K562 (cell line): ENCODE data around the gene DTX3. TPM values are rescaled to one million over a fixed set of nuclear protein-coding genes. Genes with fewer than 3 reads are reported as not detected.

Experiments used
- ATAC-seq: fragments of 200-7000 bp; cut with Tn5 transposase; 3 replicates; pipeline ENCODE4 v1.9.1; 2020; ENCODE audit warnings: moderate library complexity
- BruUV-seq: library from RNA; stranded (reverse); fragments of 400-500 nt; replicated peaks from 2 replicates; lab custom pipeline; 2021; lab: Mats Ljungman, UMichigan
- CTCF ChIA-PET: fragments of 300-600 bp; formaldehyde crosslinking; extraction: SDS; loops from one replicate; lab custom pipeline; 2021; ENCODE audit warnings: low intra/inter-chr PET ratio; lab: Yijun Ruan, JAX
- POLR2A ChIA-PET: fragments of 300-600, 350-650 bp; sonication (Branson Sonifier 250); formaldehyde crosslinking; extraction: SDS; loops from one replicate; lab custom pipeline; 2021; ENCODE audit warnings: antibody characterized with exemption, inconsistent platforms; lab: Yijun Ruan, JAX
- DNase-seq, 4 experiments: peaks; one replicate each; pipeline versions ENCODE4 v3.0.0 to v3.0.0-alpha.2; 2011 to 2018; ENCODE audit warnings: low spot score in 3 of 4, mixed read lengths in 3 of 4; ENCODE audit errors: extremely low read depth in 1 of 4
- FAIRE-seq: peaks from 2 replicates; lab custom pipeline; 2011; peaks lifted over from hg19 to GRCh38; lab: Jason Lieb, UNC
- H2AFZ ChIP-seq: 2 replicates; pipeline ENCODE4 v1.6.0; 2011; ENCODE audit warnings: low read depth, low read length, control low read depth, inconsistent platforms
- H3K27ac ChIP-seq: fragments of 200-600 bp; 3 replicates; pipeline ENCODE4 v1.8.0; 2011; ENCODE audit warnings: low read depth, mild to moderate bottlenecking, control low read depth, inconsistent platforms, low read length, moderate library complexity, mixed read lengths; ENCODE audit errors: extremely low read depth
- H3K27me3 ChIP-seq, 2 experiments: fragments of 300-600 bp in 1 of 2; 2 replicates in 1 of 2; 3 replicates in 1 of 2; pipeline versions ENCODE4 v1.6.0 to v1.8.0; 2011; ENCODE audit warnings: inconsistent platforms in 2 of 2, low read length in 2 of 2, mild to moderate bottlenecking in 1 of 2, mixed read lengths in 1 of 2, moderate library complexity in 1 of 2; ENCODE audit not compliant: control insufficient read depth in 2 of 2, insufficient read depth in 2 of 2
- H3K36me3 ChIP-seq: fragments of 300-600 bp; 3 replicates; pipeline ENCODE4 v1.8.0; 2011; ENCODE audit warnings: mild to moderate bottlenecking, low read length, inconsistent platforms; ENCODE audit not compliant: control insufficient read depth, insufficient read depth
- H3K4me1 ChIP-seq, 2 experiments: fragments of 200-600 bp in 1 of 2; replicated peaks in 1 of 2; 2 replicates in 1 of 2; 3 replicates in 1 of 2; pipeline versions ENCODE4 v1.5.1 to v1.8.0; 2011; ENCODE audit warnings: inconsistent platforms in 2 of 2, low read length in 2 of 2, mild to moderate bottlenecking in 1 of 2, mixed read lengths in 1 of 2, moderate library complexity in 1 of 2; ENCODE audit not compliant: control insufficient read depth in 2 of 2, insufficient read depth in 2 of 2
- H3K4me2 ChIP-seq: 2 replicates; pipeline ENCODE4 v1.6.1; 2011; ENCODE audit warnings: low read length, control low read depth, inconsistent platforms, mixed read lengths; ENCODE audit not compliant: insufficient read depth
- H3K4me3 ChIP-seq: fragments of 200-600 bp; sonication (generic), shearing (Covaris generic); 2 replicates; pipeline ENCODE4 v1.5.1; 2016; ENCODE audit warnings: control low read depth, inconsistent platforms
- H3K79me2 ChIP-seq: fragments of 200-600 bp; 3 replicates; pipeline ENCODE4 v1.8.0; 2011; ENCODE audit warnings: low read length, inconsistent platforms; ENCODE audit not compliant: control insufficient read depth, insufficient read depth
- H3K9ac ChIP-seq, 2 experiments: 2 replicates each; pipeline versions ENCODE4 v1.6.0 to v1.6.1; 2011; ENCODE audit warnings: low read depth in 2 of 2, low read length in 2 of 2, control low read depth in 1 of 2, inconsistent platforms in 1 of 2, mild to moderate bottlenecking in 1 of 2, mixed read lengths in 1 of 2; ENCODE audit not compliant: insufficient read depth in 1 of 2
- H3K9me1 ChIP-seq: one replicate; pipeline ENCODE4 v1.6.0; 2011; ENCODE audit warnings: inconsistent platforms, mild to moderate bottlenecking, low read length, moderate library complexity; ENCODE audit not compliant: control insufficient read depth, insufficient read depth
- H3K9me3 ChIP-seq: replicated peaks from 2 replicates; pipeline ENCODE4 v1.5.1; 2011; ENCODE audit warnings: low read depth, low read length, inconsistent platforms; ENCODE audit not compliant: control insufficient read depth, insufficient read depth
- H4K20me1 ChIP-seq: replicated peaks from 2 replicates; pipeline ENCODE4 v1.6.1; 2011; ENCODE audit warnings: low read length, inconsistent platforms, mixed read lengths; ENCODE audit not compliant: control insufficient read depth, insufficient read depth
- BRF1 ChIP-seq: IDR thresholded peaks from 3 replicates; pipeline ENCODE4 v1.6.1; 2011; ENCODE audit warnings: borderline replicate concordance, mild to moderate bottlenecking; ENCODE audit not compliant: insufficient read length; ENCODE audit errors: extremely low read depth
- CAMTA2 ChIP-seq: fragments of 250-450 bp; sonication (Bioruptor Pico); conservative IDR thresholded peaks from 2 replicates; pipeline ENCODE4 v1.5.1; 2022
- DACH1 ChIP-seq: fragments of 450-650 bp; IDR thresholded peaks from 2 replicates; pipeline ENCODE4 v1.6.1; 2018; ENCODE audit not compliant: partially characterized antibody
- ELF4 ChIP-seq: fragments of 450-650 bp; formaldehyde crosslinking; IDR thresholded peaks from 2 replicates; pipeline ENCODE4 v1.4.0; 2022; ENCODE audit warnings: missing genetic modification characterization
- ESRRA ChIP-seq: fragments of 450-650 bp; IDR thresholded peaks from 2 replicates; pipeline ENCODE4 v1.6.1; 2014; ENCODE audit warnings: low read depth, mild to moderate bottlenecking, moderate library complexity, borderline replicate concordance
- ETV5 ChIP-seq: sonication (generic); formaldehyde crosslinking; IDR thresholded peaks from 2 replicates; pipeline ENCODE4 v1.4.0; 2020; ENCODE audit warnings: low read depth, mild to moderate bottlenecking, missing genetic modification reagents
- FOXJ2 ChIP-seq: fragments of 200-800 bp; sonication (Bioruptor generic); IDR thresholded peaks from 2 replicates; pipeline ENCODE4 v1.6.1; 2016; ENCODE audit warnings: missing genetic modification characterization, missing compliant biosample characterization
- HCFC1 ChIP-seq: IDR thresholded peaks from 2 replicates; pipeline ENCODE4 v1.6.1; 2012; ENCODE audit warnings: low read depth, low read length, improper control_type of control experiment
- JUN ChIP-seq, 2 experiments: sonication (generic) in 1 of 2; formaldehyde crosslinking in 1 of 2; IDR thresholded peaks; 2 replicates each; pipeline versions ENCODE4 v1.6.1 to v1.8.0; 2012 to 2022; ENCODE audit warnings: borderline replicate concordance in 2 of 2, mild to moderate bottlenecking in 2 of 2, improper control_type of control experiment in 1 of 2, low read depth in 1 of 2, low read length in 1 of 2, missing genetic modification reagents in 1 of 2
- KLF1 ChIP-seq: fragments of 450-650 bp; IDR thresholded peaks from 2 replicates; pipeline ENCODE4 v1.6.1; 2016; ENCODE audit warnings: missing genetic modification characterization, missing compliant biosample characterization
- NBN ChIP-seq: fragments of 450-650 bp; IDR thresholded peaks from 2 replicates; pipeline ENCODE4 v1.6.1; 2016; ENCODE audit warnings: low read depth, mild to moderate bottlenecking
- NFE2L1 ChIP-seq: fragments of 450-650 bp; IDR thresholded peaks from 2 replicates; pipeline ENCODE4 v1.6.1; 2016; ENCODE audit warnings: missing genetic modification characterization, low read depth, mild to moderate bottlenecking, missing compliant biosample characterization, moderate library complexity, borderline replicate concordance
- ZFX ChIP-seq: sonication (generic); formaldehyde crosslinking; IDR thresholded peaks from 2 replicates; pipeline ENCODE4 v1.8.0; 2022; ENCODE audit warnings: mild to moderate bottlenecking, missing genetic modification reagents, moderate library complexity
- ZNF212 ChIP-seq: fragments of 450-650 bp; formaldehyde crosslinking; IDR thresholded peaks from 2 replicates; pipeline ENCODE4 v1.4.0; 2020; ENCODE audit warnings: mild to moderate bottlenecking
- WGBS: fragments of 100-300 bp; shearing (Covaris generic); methylation state at CpG from one replicate; pipeline ENCODE4 v1.1.6; 2016; ENCODE audit warnings: low coverage, mixed read lengths; ENCODE audit not compliant: insufficient coverage; ENCODE audit errors: missing lambda C conversion rate; 5-methylcytosine and 5-hydroxymethylcytosine counted together
- in situ Hi-C: fragments of 300-500 bp; cut with MboI; formaldehyde crosslinking; loops from 4 replicates; pipeline ENCODE4 v1.15.0; 2018; ENCODE audit warnings: inconsistent platforms, mixed read lengths
- intact Hi-C: fragments of 100-400 bp; cut with micrococcal nuclease; formaldehyde crosslinking; loops from 2 replicates; pipeline ENCODE4 v1.14.2; 2022
- polyA plus RNA-seq, 8 experiments: library from polyadenylated mRNA; depleted of rRNA in 4 of 8; stranded (reverse) in 5 of 8; unstranded in 3 of 8; fragments of >200 nt; fragmentation: Nextera tagmentation in 2 of 8; fragmentation: Illumina TruSeq in 1 of 8; extraction: Ambion mirVana in 2 of 8; extraction: Trizol in 1 of 8; gene quantifications; 2 replicates each; pipeline versions ENCODE4 v1.2.1 to v1.2.3, GENCODE V29; 2011 to 2014; ENCODE audit warnings: inconsistent platforms in 1 of 8, missing spikeins in 1 of 8
- total RNA-seq, 7 experiments: library from RNA; depleted of rRNA in 6 of 7; stranded (reverse); fragments of >200 nt in 6 of 7; fragmentation: Illumina TruSeq in 2 of 7; extraction: Trizol in 2 of 7; gene quantifications; 2 replicates each; pipeline versions ENCODE4 v1.2.1 to v1.2.3, GENCODE V29; 2011 to 2021; ENCODE audit warnings: low replicate concordance in 1 of 7
- TF ChIP-seq, protein P1 (sequence below): sonication (generic); formaldehyde crosslinking; IDR thresholded peaks from 2 replicates; pipeline ENCODE4 v1.8.1; 2023; ENCODE audit warnings: mild to moderate bottlenecking, missing genetic modification reagents

DTX3 gene
- total and polyA plus RNA-seq, 9 of the 15 experiments (the other 6 are each of a cell fraction or from before 2014, with no cell fraction given) = 0.03 to 0.09 (median 0.06) TPM; not detected in 6

- intact Hi-C loops (no loop called here), in situ Hi-C loops (loop anchor here (5.0 kb wide), 2 partner anchors 65 to 105 kb away; partner anchors contain the start of gene OS9)
- ChIA-PET CTCF (no interaction called here), POLR2A (interaction anchor here (1.8 kb wide), 1 partner anchor 11 kb away, joined by 7 read pairs; no protein-coding TSS in a partner anchor)
- Histone ChIP-seq H3K9me3 (no peaks in the 10 kb centered on the region), H3K4me1 (peaks cover 12 to 29% of the 10 kb centered on the region in 2 experiments), H3K4me3 (no peak overlapping the region), H3K27me3 (no peaks in the 10 kb centered on the region), H2AFZ (no peak overlapping the region), H3K9ac (no peak overlapping the region), H3K36me3 (peaks cover 46% of the 10 kb centered on the region; the same call in 2 of the 3 replicates), H3K79me2 (0 out of 3 replicates have a peak, but pooled peaks cover under 1% of the 10 kb centered on the region), H3K27ac (no peak overlapping the region), H3K4me2 (no peak overlapping the region), H3K9me1 (no peaks in the 10 kb centered on the region)
- no TSS peak for BruUV-seq
- 74% methylated on average over 8 of the region's 9 CpGs for WGBS
- no peak for FAIRE-seq
- DNase-seq = no peak
- ATAC-seq = no peak
- TF ChIP-seq ELF4 (CRISPR knock-in tag) = no peak
- no peak for TF ChIP-seq DACH1
- no peak for TF ChIP-seq KLF1
- TF ChIP-seq CAMTA2 = no peak
- no peak for TF ChIP-seq NFE2L1 (tag)
- no peak for TF ChIP-seq ETV5 (CRISPR knock-in tag)
- no peak for TF ChIP-seq JUN (IDR thresholded peaks at IDR 0.05; ENCODE audit: borderline replicate concordance, low read depth, low read length)
- TF ChIP-seq JUN (CRISPR knock-in tag; IDR thresholded peaks at IDR 0.05; ENCODE audit: borderline replicate concordance) = no peak
- TF ChIP-seq HCFC1 = no peak
- TF ChIP-seq ZNF212 = no peak
- no peak for TF ChIP-seq BRF1
- TF ChIP-seq NBN = no peak
- TF ChIP-seq, protein P1, sequence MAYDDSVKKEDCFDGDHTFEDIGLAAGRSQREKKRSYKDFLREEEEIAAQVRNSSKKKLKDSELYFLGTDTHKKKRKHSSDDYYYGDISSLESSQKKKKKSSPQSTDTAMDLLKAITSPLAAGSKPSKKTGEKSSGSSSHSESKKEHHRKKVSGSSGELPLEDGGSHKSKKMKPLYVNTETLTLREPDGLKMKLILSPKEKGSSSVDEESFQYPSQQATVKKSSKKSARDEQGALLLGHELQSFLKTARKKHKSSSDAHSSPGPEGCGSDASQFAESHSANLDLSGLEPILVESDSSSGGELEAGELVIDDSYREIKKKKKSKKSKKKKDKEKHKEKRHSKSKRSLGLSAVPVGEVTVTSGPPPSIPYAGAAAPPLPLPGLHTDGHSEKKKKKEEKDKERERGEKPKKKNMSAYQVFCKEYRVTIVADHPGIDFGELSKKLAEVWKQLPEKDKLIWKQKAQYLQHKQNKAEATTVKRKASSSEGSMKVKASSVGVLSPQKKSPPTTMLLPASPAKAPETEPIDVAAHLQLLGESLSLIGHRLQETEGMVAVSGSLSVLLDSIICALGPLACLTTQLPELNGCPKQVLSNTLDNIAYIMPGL (CRISPR knock-in tag) = no peak
- TF ChIP-seq ZFX (CRISPR knock-in tag) = no peak
- no peak for TF ChIP-seq FOXJ2 (tag)
- no peak for TF ChIP-seq ESRRA
- TF ChIP-seq, all 486 proteins: peak for 0
- no peaks in the 10 kb centered on the region for H4K20me1 ChIP-seq
These were observed 22.4 kb downstream of the DTX3 start for GRCh38 chr12:57626921-57627445.
